Measurements from ENCODE around the gene DNM3.

The DNM3 gene

DNA sequence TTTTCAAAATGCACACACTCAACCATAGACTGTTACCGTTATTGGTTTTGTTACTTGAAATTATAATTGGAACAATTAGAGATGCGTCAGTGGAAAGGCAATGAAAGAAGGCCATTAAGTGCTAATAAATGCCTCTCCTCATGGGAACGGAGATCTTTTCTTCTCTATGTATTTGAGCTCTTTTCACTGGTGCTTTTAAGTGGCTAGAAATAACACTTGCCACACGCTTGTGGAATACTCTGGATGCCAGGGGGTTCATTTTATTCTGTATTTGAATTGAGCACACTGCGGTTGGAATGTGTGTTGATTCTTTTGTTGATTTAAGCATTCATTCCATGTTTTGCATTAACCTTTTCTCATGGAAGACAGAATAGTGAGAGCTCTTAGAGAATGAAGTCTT lies 68.4 kb downstream of the DNM3 start:
- DNase-seq (ENCODE audit: low read depth, low spot score) = no peak
- H3K4me3 ChIP-seq (ENCODE audit: low read length) = no peak overlapping the region

DNA sequence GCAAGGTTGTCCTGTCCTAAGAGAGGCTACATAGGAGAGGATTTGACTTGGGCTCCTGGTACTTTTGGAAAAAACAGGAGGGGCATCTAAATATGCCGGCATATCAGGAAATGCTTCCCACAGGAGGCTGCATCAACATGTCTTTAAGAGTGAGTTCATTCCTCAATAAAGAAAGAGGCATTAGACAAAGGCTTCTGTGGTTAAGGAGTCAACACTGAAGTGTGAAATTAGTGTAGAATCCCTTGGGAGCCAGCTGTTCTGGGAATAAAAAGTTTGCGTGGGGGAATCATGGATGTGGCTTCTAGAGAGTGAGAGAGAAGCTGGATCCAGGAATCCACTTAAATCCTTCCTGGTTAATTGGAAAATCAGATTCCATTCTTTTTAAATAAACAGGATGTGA lies 69.5 kb downstream of the DNM3 start:
- no peak for DNase-seq (ENCODE audit: low read depth, low spot score)
- H3K4me3 ChIP-seq (ENCODE audit: low read length) = no peak overlapping the region

DNA sequence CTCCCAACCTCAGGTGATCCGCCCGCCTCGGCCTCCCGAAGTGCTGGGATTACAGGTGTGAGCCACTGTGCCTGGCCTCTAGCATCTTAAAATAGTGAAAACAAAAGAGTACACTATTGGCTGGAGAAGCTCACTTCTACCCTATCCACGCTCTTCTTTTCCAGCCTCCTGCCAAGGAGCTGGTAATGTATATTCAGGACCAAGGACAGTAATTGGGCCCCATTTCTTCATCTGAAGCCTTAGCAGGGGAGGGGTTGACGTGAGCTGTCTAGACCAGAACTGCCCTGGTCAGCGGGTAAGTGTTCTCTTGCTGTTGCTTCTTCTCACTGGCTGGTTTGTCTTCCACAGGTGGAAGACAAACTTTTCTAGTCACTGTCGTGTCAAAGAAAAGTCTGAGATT lies 70.2 kb downstream of the DNM3 start:
- H3K4me3 ChIP-seq (ENCODE audit: low read length) = no peak overlapping the region
- no peak for DNase-seq (ENCODE audit: low read depth, low spot score)

DNA sequence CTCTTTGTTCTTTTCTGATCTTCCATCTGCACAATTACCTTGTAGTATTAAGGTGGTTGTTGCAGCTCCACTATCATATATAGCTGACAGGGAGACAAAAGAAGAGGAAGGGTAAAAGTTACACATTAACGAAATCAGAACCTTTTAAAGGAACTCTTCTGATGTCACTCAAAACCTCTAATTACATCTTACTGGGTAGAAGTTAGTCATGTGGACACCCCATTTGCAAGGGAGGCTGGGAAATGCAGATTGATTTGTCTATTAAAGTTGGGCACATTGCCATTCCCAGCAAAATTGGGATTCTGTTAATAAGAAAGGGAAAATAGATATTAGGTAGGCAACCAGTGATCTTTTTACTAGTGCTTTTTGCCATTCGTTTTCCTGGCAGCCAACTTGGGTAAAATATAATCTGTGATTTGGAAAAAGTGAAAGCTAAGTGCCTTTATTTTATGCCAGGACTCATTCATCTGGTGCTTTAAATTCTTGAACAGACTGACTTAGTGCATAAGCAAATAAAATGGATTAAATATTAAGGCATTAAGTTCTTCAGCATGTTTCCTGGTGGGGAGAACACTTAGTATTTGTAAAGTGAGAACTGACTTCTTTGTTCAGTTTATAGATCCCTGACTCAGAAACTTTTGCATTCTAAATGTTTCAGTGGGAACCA lies 71.3 kb downstream of the DNM3 start:
- DNase-seq (ENCODE audit: low read depth, low spot score) = no peak
- no peak overlapping the region for H3K4me3 ChIP-seq (ENCODE audit: low read length)

DNA sequence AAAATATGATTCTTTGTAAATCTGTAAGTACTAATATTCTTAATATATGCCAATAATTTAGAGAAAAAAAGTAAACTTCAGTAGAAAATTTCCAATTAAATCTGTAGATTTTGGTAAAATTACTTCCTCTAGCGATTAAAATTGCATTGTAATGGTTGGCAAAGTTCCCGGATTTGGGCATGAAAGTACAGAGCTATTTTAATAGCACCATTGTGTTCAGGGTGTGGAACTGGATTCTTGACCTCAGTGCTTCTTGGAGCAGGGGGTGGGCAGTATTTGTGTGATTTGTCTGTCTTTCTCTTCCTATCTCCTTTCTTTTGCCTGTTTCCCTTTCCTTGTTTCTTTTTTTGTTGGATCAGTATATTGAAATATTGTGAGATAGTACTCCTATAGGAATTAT lies 72.1 kb downstream of the DNM3 start:
- no peak for DNase-seq (ENCODE audit: low read depth, low spot score)
- H3K4me3 ChIP-seq (ENCODE audit: low read length) = no peak overlapping the region

DNA sequence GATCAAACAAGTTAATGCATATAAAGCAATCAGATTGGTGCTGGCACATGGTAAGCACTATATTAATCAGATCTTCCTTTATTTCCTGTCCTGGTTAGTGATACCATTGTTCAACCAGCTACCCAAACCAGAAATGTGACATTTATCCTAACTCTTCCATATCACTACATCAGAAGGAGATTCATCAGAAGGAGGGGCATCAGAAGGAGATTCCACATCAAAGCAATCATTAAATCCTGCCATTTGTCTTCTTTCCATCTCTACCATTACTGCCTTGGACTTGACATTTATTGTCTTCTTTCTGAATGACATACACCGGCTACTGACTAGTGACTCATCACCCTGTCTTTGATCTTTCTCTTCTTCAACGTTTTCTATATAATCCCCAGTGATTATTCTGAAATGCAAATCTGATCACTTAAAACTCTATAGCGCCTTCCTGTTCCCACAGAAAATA lies 75.0 kb downstream of the DNM3 start:
- no peak for DNase-seq (ENCODE audit: low read depth, low spot score)
- H3K4me3 ChIP-seq (ENCODE audit: low read length) = no peak overlapping the region

DNA sequence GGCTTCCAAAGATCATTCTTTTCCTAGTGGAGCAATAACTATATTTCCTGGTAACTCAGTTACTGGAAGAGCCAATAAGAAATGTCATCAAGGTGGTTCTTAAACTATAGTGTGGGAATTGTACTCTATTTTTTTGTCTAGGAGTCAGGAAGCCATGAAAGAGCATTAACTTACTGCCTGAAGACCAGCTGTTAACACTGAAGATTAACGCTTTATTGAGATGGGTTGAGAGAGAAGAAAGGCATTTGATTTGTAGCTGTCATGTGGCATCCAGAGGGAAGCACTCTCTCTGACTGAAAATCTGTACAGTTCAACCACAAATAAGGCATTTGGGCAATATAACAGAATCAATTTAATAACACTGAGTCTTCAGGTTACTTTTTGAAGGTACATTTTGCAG lies 76.0 kb downstream of the DNM3 start:
- H3K4me3 ChIP-seq (ENCODE audit: low read length) = no peak overlapping the region
- no peak for DNase-seq (ENCODE audit: low read depth, low spot score)

DNA sequence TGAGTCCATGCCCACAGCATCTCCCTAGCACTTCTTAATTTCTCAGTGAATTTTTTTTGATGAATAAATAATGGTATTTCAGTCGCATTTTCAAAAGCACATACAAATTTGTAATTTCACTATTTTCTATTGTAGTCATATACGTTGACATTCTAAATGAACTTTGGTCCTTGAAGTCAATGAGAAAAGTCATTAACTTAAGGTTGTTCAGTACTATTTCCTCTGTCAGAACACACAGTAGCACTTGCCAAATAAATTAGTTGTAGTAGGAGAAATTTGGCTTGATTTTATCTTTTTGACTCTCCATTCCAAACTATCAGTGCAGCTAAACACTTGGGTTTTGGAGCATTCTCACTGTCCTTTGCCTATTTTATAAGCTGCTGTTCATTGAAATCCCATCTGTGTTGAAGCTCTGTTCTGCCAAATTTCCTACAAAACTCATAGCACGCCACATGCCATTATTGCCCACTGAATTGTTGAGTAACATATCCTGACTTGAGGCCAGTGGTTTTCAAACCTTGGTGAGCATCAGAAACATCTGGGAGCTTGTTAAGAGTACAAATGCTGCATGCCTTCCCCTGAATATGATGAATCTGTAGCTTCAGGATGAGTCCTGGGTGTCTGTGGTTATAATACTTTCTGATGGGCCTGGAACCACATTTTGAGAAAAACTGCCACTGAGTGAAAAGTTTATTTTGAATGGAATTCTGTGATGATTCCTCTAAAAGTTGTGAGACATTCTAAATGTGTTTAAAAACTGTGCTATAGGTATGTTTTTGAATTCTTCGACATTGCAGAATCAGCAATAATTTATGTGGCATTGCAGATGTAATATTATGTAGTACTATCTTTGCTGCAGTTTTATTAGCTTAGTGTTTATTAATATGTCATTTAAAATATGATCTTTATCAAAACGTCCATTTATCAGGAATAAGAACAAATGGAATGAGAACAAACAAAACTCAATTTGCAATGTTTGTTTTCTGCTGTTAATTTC lies 78.9 kb downstream of the DNM3 start:
- H3K4me3 ChIP-seq (ENCODE audit: low read length) = no peak overlapping the region
- DNase-seq (ENCODE audit: low read depth, low spot score) = no peak

DNA sequence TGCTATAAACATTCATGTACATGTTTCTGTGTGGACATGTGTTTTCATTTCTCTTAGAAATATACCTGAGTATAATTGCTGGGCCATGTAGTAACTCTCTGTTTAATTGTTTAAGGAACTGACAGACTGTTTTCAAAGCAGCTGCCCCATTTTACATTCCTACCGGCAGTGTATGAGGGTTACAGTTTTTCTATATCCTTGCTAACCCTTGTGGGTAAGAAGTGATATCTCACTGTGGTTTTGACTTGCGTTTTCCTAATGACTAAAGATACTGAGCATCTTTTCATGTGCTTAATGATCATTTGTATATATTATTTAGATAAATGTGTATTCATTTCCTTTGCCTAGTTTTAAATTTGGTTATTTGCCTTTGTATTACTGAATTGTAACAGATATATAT lies 81.7 kb downstream of the DNM3 start:
- no peak overlapping the region for H3K4me3 ChIP-seq (ENCODE audit: low read length)
- DNase-seq (ENCODE audit: low read depth, low spot score) = peak; percentile 20

DNA sequence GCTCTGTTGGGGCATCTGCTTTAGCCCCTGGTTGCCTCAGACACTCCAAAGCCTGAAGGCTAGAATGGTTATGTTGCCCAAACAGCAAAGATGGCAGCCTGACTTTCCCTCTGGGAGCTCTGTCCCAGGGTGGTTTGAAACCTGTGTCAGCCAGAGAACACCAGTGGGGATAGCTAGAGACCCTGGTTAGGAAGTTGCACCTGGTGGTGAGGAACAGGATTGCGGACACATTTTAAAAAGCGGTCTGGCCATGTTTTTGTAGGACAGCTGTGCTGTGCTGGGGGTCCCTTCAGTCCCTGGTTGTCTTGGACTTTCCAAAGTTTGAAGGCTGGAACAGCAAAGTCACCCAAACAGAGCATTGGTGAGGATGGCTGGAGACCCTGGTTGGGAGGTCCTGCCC lies 87.8 kb downstream of the DNM3 start:
- H3K4me3 ChIP-seq (ENCODE audit: low read length) = no peak overlapping the region
- DNase-seq (ENCODE audit: low read depth, low spot score) = no peak

DNA sequence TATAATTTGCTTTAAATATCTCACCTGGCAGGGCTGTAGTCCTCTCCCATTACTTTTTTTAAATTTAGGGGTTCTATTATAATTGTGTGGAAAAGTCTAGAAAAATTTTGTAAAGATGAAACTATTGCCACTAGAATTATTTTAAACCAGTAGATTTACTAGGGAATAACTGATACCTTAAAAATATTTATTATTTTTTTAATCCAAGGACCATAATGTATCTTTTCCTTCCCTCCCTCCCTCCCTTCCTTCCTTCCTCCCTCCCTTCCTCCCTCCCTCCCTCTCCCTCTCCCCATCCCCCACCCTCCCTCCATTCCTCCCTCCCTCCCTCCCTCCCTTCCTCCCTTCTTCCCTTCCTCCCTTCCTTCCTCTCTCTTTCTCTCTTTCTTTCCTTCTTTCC lies 90.5 kb downstream of the DNM3 start:
- no peak for DNase-seq (ENCODE audit: low read depth, low spot score)
- no peak overlapping the region for H3K4me3 ChIP-seq (ENCODE audit: low read length)

DNA sequence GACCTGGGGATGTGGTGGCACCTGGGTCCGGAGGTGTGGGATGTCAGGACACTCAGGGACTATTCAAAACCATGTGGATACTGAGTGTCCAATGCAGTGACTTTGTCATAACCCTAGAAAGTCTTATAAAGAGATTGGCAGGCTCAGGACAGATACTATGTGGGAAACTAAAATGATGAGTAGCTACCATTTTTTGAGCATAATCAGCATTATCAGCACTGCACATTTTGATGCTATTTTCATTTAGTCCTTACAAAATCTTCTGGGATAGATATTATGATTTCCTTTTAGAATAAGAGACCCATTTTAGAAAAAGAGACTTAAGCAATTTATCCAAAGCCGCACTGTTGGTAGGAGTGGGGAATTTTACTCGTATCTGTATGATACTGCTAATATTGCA lies 93.4 kb downstream of the DNM3 start:
- DNase-seq (ENCODE audit: low read depth, low spot score) = no peak
- no peak overlapping the region for H3K4me3 ChIP-seq (ENCODE audit: low read length)

DNA sequence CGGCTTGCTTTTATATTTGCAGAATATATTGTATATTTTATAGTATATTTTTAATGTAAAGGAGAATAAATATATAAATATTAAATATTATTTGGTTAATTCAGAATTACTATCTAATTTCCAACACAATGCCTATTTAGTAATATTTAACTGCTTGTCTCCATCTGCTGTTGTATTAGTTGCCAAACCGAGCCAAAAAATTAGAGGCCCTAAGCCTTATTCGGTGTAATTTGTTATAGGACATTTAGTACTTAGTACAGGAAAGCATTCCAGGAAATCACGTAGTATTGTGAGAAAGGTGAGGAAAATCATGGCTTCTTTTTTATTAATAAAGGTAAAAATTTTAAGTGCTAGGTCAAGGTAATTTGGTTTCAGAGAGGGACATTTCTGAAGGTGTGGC lies 93.8 kb downstream of the DNM3 start:
- no peak for DNase-seq (ENCODE audit: low read depth, low spot score)
- no peak overlapping the region for H3K4me3 ChIP-seq (ENCODE audit: low read length)

DNA sequence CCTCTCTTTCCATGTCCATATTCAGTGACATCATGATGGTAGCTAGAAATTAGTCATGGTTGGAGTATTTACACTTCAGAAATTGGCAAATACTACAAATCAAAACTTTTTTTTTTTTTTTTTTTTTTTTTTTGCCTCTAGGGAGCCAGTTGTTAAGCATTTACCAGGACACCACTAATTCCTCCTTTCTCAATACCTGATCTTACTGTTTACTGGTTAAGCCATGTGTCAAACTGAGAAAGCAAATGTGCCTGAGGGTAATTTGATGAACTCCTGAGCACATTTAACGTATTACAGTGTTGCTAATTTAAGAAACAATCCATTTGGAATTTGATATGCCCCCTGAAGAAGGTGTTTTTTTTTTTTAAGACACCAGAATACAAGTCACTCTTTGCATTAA lies 94.4 kb downstream of the DNM3 start:
- no peak overlapping the region for H3K4me3 ChIP-seq (ENCODE audit: low read length)
- no peak for DNase-seq (ENCODE audit: low read depth, low spot score)

DNA sequence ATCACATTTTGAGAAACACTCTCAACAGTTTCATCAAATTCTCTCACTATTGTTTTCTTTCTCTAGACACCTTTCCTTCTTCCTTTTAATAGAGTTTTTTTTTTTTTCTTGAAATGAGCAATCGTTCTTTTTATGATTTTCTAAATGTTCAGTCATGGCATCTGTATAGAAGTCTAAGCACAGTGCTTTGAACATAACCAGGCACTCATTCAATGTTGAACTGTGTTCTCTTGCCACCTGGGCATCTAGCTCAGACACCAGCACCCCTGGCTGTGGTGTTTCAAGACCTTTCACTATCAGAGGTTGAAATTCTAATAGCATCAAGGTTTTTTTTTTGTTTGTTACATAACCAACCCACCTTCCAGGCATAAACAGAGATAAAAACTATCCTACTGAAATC lies 96.6 kb downstream of the DNM3 start:
- DNase-seq (ENCODE audit: low read depth, low spot score) = no peak
- H3K4me3 ChIP-seq (ENCODE audit: low read length) = no peak overlapping the region

DNA sequence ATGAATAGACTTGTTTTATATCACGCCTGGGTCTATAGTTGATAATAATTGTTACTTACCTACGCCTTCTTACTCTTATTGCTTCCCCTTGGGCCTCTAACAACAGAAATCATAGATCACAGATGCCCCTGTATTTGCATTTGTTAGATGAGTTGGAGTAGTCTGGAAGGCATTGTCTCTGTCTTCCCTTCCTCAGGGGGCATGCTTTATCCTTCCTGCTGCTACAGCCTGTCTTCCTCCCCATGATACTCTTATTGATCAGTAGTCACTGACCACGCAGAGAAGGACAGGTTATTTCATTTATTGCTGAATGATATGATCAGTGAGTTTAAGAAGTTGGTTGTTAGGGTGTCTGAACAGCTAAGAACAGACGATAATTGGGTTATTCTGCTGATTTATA lies 98.4 kb downstream of the DNM3 start:
- DNase-seq (ENCODE audit: low read depth, low spot score) = no peak
- no peak overlapping the region for H3K4me3 ChIP-seq (ENCODE audit: low read length)

DNA sequence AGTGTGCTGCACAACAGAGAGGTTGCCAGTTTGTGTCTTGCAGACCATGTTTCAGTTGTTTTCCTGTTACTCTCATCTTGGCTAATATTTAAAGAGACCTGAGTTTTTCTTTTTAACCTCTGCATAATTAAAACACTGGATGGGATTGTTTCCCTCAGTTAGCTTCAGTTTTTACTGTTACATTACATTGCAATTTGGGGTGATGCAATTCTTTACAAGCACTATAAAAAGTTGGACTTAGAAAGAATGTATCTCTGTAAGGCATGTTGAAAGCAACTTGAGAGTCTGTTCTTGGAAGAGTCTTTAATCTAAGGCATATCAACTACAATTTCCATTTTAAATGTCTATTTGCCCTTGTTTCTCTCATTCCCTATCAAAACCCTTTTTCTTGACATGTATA lies 99.1 kb downstream of the DNM3 start:
- no peak overlapping the region for H3K4me3 ChIP-seq (ENCODE audit: low read length)
- no peak for DNase-seq (ENCODE audit: low read depth, low spot score)

DNA sequence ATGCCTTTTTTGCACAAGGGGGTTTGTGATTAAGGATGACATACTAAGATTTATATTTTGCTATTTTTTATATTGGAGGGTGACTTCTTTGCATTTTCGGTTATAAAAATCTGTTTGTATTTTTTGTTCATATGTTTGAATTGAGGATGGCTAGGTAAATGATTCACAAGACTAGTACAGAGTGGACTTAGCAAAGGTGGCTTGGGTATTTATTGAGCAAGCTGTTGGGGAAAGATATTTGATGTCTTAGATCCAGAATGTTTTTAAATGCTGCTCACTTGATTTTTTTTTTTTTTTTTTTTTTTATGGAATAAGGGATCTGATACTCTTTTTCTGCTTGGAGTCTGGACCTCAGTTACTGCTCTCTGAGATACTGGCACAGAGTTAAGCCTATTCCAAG lies 100.6 kb downstream of the DNM3 start:
- no peak overlapping the region for H3K4me3 ChIP-seq (ENCODE audit: low read length)
- DNase-seq (ENCODE audit: low read depth, low spot score) = no peak

DNA sequence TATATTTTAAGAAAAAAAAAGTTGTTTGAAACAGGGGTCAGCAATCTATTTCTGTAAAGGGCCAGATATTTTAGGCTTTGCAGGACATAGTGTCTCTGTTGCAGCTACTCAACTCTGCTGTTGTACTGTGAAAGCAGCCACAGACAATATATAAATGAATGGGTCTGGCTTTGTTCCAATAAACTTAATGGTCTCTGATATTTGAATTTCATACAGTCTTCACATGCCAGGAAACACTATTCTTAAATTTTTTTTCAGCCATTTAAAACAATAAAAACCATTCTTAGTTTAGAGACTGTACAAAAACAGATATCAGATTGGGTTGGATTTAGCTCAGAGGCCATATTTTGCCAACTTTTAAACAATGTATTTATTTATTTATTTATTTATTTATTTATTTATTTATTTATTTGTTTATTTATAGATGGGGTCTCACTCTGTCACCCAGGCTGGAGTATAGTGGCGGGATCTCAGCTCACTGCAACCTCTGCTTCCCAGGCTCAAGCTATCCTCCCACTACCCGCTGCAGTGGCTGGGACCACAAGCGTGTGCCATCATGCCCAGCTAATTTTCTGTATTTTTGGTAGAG lies 102.8 kb downstream of the DNM3 start:
- no peak overlapping the region for H3K4me3 ChIP-seq (ENCODE audit: low read length)
- DNase-seq (ENCODE audit: low read depth, low spot score) = no peak

DNA sequence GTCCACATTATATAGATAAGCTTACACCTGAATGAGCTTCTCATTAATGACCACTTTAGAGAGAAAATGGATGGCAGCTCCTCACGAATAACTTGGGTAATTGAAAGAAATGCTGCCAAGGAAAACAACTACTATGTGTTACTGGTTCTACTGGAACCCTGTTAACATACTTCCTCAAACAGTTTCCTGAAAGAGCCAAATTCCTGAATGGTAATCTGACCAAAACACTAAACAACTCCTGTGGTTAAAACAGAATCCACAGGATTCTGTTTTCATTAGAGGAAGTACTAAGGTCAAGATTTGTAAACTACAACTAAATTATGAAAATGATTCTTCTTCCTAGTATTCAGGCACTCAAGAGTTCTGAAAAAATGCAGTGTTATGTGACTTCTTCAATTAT lies 107.2 kb downstream of the DNM3 start:
- no peak for DNase-seq (ENCODE audit: low read depth, low spot score)
- H3K4me3 ChIP-seq (ENCODE audit: low read length) = no peak overlapping the region
